HG03108 (cell line): Measurements from ENCODE around the gene TMEM132C.
A peak's percentile ranks its signal among the peaks of the same experiment; 100 is the strongest.
"Not testable (repeated sequence)": the region's sequence is repeated elsewhere in the genome, so short reads cannot be mapped to it uniquely, and the experiment has no call there.

Source experiments
- ATAC-seq: cut with Tn5 transposase; IDR thresholded peaks from one replicate; pipeline ENCODE4 v1.9.1; 2021; ENCODE audit warnings: moderate library complexity; ENCODE audit not compliant: unreplicated experiment

The TMEM132C gene

GRCh38 chr12:128463881-128464280 lies 196.9 kb downstream of the TMEM132C start:
- no peak for ATAC-seq

GRCh38 chr12:128467882-128468281 lies 200.9 kb downstream of the TMEM132C start:
- no peak for ATAC-seq

- ATAC-seq: no peak
These were observed 202.0 kb downstream of the TMEM132C start for GRCh38 chr12:128468926-128469325.

- no peak for ATAC-seq
These were observed 204.5 kb downstream of the TMEM132C start for GRCh38 chr12:128471491-128471890.

- no peak for ATAC-seq
These were observed 207.9 kb downstream of the TMEM132C start for GRCh38 chr12:128474916-128475315.

GRCh38 chr12:128476266-128476665 lies 209.3 kb downstream of the TMEM132C start:
- ATAC-seq: no peak

- no peak for ATAC-seq
These were observed 216.7 kb downstream of the TMEM132C start for GRCh38 chr12:128483526-128484255.

- not testable (repeated sequence) for ATAC-seq
These were observed 230.4 kb downstream of the TMEM132C start for GRCh38 chr12:128497376-128497775.

- no peak for ATAC-seq
These were observed 240.5 kb downstream of the TMEM132C start for GRCh38 chr12:128507470-128507869.

GRCh38 chr12:128509170-128509569 lies 242.2 kb downstream of the TMEM132C start:
- no peak for ATAC-seq

- no peak for ATAC-seq
These were observed 243.5 kb downstream of the TMEM132C start for GRCh38 chr12:128510511-128510910.

GRCh38 chr12:128513331-128513730 lies 246.4 kb downstream of the TMEM132C start:
- ATAC-seq: no peak

- no peak for ATAC-seq
These were observed 246.9 kb downstream of the TMEM132C start for GRCh38 chr12:128513831-128514230.

- ATAC-seq: no peak
These were observed 251.7 kb downstream of the TMEM132C start for GRCh38 chr12:128518644-128519043.

GRCh38 chr12:128519426-128519825 lies 252.5 kb downstream of the TMEM132C start:
- ATAC-seq: no peak

- no peak for ATAC-seq
These were observed 255.0 kb downstream of the TMEM132C start for GRCh38 chr12:128521981-128522380.

- ATAC-seq: no peak
These were observed 257.5 kb downstream of the TMEM132C start for GRCh38 chr12:128524439-128524838.

GRCh38 chr12:128531170-128531569 lies 264.2 kb downstream of the TMEM132C start:
- ATAC-seq: no peak

- ATAC-seq: peak; percentile 91
These were observed 267.9 kb downstream of the TMEM132C start for GRCh38 chr12:128534906-128535305.

GRCh38 chr12:128536810-128537209 lies 269.8 kb downstream of the TMEM132C start:
- ATAC-seq: no peak

GRCh38 chr12:128537668-128538067 lies 270.7 kb downstream of the TMEM132C start:
- ATAC-seq: no peak

GRCh38 chr12:128542844-128543243 lies 275.9 kb downstream of the TMEM132C start:
- no peak for ATAC-seq

- no peak for ATAC-seq
These were observed 276.5 kb downstream of the TMEM132C start for GRCh38 chr12:128543460-128543859.
